GM19328 (cell line): ENCODE measurements around the gene TRIM45.

ENCODE experiments used
- ATAC-seq: cut with Tn5 transposase; IDR thresholded peaks from one replicate; pipeline ENCODE4 v1.9.1; 2021; ENCODE audit warnings: mild to moderate bottlenecking, moderate library complexity; ENCODE audit not compliant: unreplicated experiment

TRIM45 gene

GRCh38 chr1:117101334-117101733, 20.2 kb downstream of the TRIM45 start:
- ATAC-seq: no peak

- ATAC-seq: no peak
Measured at GRCh38 chr1:117098287-117098890, 23.2 kb downstream of the TRIM45 start.

GRCh38 chr1:117097443-117097842, 24.1 kb downstream of the TRIM45 start:
- no peak for ATAC-seq

- ATAC-seq: no peak
Measured at GRCh38 chr1:117096951-117097408, 24.6 kb downstream of the TRIM45 start.

- ATAC-seq: no peak
Measured at GRCh38 chr1:117094841-117095604, 26.5 kb downstream of the TRIM45 start.

GRCh38 chr1:117093870-117094621, 27.5 kb downstream of the TRIM45 start:
- peak; percentile 68 for ATAC-seq

- no peak for ATAC-seq
Measured at GRCh38 chr1:117093091-117093534, 28.4 kb downstream of the TRIM45 start.

- ATAC-seq: no peak
Measured at GRCh38 chr1:117092594-117092993, 29.0 kb downstream of the TRIM45 start.

GRCh38 chr1:117089996-117090395, 31.6 kb downstream of the TRIM45 start:
- ATAC-seq: no peak

GRCh38 chr1:117087686-117088085, 33.9 kb downstream of the TRIM45 start:
- no peak for ATAC-seq

GRCh38 chr1:117084231-117084630, 37.3 kb downstream of the TRIM45 start:
- no peak for ATAC-seq

- no peak for ATAC-seq
Measured at GRCh38 chr1:117079737-117080136, 41.8 kb downstream of the TRIM45 start.

- no peak for ATAC-seq
Measured at GRCh38 chr1:117077267-117077666, 44.3 kb downstream of the TRIM45 start.

GRCh38 chr1:117076648-117077047, 44.9 kb downstream of the TRIM45 start:
- ATAC-seq: no peak

GRCh38 chr1:117070124-117070523, 51.4 kb downstream of the TRIM45 start:
- no peak for ATAC-seq

- no peak for ATAC-seq
Measured at GRCh38 chr1:117069220-117069844, 52.2 kb downstream of the TRIM45 start.

GRCh38 chr1:117068580-117068979, 53.0 kb downstream of the TRIM45 start:
- no peak for ATAC-seq

- peak; percentile 67 for ATAC-seq
Measured at GRCh38 chr1:117067533-117068370, 53.8 kb downstream of the TRIM45 start.

GRCh38 chr1:117066367-117066766, 55.2 kb downstream of the TRIM45 start:
- ATAC-seq: no peak

- ATAC-seq: no peak
Measured at GRCh38 chr1:117061986-117062415, 59.5 kb downstream of the TRIM45 start.
